ENCODE results near the gene CMTM4. TPM values are rescaled to one million over a fixed set of nuclear protein-coding genes. Genes with fewer than 3 reads are reported as not detected.

Gene CMTM4
- total RNA-seq, 6 experiments from 2014 or later: 5.1 to 14.8 (median 8.0) TPM

DNA sequence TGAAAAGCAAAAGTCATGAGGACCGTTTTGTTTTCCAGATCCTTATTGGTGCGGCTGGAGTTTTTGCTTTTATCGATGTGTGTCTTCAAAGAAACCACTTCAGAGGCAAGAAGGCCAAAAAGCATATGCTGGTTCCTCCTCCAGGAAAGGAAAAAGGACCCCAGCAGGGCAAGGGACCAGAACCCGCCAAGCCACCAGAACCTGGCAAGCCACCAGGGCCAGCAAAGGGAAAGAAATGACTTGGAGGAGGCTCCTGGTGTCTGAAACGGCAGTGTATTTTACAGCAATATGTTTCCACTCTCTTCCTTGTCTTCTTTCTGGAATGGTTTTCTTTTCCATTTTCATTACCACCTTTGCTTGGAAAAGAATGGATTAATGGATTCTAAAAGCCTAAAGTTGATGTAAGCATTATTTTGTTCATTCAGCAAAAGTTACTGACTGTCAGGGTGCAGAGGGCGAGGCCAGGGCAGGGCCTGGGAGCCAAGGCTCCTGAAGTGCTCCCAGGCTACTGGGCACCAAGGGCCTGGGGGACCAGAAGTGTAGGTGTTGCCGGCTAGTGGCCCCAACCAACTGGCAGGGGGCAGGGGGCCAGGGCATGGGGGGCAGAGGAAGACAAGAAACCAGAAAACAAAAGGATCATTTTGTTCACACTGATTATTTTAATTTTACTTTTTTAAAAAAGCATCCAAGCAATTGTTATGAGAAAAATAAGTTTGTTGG lies 108.5 kb downstream of the CMTM4 start:
- Histone ChIP-seq H3K27ac (no peak overlapping the region), H3K4me3 (no peak overlapping the region), H3K9me3 (no peaks in the 10 kb centered on the region), H3K4me1 (no peaks in the 10 kb centered on the region), H3K36me3 (no peaks in the 10 kb centered on the region), H3K27me3 (no peaks in the 10 kb centered on the region)
- intact Hi-C loops (cut with DNase I): no loop called here
- TF ChIP-seq POLR2A (IDR thresholded peaks at IDR 0.05): no peak
- TF ChIP-seq, protein P1, sequence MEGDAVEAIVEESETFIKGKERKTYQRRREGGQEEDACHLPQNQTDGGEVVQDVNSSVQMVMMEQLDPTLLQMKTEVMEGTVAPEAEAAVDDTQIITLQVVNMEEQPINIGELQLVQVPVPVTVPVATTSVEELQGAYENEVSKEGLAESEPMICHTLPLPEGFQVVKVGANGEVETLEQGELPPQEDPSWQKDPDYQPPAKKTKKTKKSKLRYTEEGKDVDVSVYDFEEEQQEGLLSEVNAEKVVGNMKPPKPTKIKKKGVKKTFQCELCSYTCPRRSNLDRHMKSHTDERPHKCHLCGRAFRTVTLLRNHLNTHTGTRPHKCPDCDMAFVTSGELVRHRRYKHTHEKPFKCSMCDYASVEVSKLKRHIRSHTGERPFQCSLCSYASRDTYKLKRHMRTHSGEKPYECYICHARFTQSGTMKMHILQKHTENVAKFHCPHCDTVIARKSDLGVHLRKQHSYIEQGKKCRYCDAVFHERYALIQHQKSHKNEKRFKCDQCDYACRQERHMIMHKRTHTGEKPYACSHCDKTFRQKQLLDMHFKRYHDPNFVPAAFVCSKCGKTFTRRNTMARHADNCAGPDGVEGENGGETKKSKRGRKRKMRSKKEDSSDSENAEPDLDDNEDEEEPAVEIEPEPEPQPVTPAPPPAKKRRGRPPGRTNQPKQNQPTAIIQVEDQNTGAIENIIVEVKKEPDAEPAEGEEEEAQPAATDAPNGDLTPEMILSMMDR (IDR thresholded peaks at IDR 0.05): no peak
- 61% methylated on average over 7 of the region's 7 CpGs for WGBS (ENCODE audit: insufficient coverage, low coverage, low lambda C conversion rate, missing lambda C conversion rate)
- DNase-seq (no peak), ATAC-seq (no peak)

DNA sequence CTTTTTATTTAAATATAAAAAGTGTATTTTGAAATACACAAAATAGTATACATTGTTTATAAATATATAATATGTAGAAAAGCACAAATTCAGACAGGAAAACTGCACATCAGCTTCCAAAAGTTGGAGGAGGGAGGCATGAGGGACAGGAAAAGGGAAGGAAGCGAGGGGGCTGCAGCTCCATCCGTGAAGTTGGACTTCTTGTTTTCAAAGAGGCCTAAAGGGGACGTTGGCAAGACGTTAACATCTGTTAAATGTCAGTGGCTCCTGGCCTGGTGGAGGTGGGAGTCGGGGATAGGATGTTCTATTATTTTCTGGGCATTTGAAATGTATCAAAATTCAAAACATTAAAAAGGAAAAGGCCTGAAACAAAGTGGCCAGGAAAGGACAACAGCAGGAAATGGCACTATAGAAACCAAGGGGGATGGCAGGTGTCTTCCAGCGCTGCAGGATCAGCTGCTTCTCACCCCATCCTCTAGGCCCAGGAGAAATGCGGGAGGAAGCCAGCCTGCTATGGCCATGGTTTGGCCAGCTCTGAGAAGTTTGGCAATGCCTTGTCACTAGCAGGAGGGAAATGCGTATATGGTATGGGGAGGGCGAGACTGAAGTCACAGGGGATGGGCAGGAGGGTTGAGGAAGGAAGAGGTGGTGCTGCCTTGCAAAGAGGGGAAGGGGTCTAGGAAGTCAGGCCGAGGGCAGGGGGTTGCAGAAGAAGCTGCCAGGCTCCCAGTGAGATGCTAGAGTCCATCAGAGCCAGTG lies 110.9 kb downstream of the CMTM4 start:
- Histone ChIP-seq H3K4me1 (no peaks in the 10 kb centered on the region), H3K4me3 (no peak overlapping the region), H3K27ac (no peak overlapping the region), H3K9me3 (no peaks in the 10 kb centered on the region), H3K36me3 (no peaks in the 10 kb centered on the region), H3K27me3 (no peaks in the 10 kb centered on the region)
- ATAC-seq (peak; percentile 36 to 62 (median 52)), DNase-seq (no peak)
- intact Hi-C loops (cut with DNase I): no loop called here
- no peak for TF ChIP-seq POLR2A (IDR thresholded peaks at IDR 0.05)
- 54% methylated on average over 10 of the region's 10 CpGs for WGBS (ENCODE audit: insufficient coverage, low coverage, low lambda C conversion rate, missing lambda C conversion rate)

DNA sequence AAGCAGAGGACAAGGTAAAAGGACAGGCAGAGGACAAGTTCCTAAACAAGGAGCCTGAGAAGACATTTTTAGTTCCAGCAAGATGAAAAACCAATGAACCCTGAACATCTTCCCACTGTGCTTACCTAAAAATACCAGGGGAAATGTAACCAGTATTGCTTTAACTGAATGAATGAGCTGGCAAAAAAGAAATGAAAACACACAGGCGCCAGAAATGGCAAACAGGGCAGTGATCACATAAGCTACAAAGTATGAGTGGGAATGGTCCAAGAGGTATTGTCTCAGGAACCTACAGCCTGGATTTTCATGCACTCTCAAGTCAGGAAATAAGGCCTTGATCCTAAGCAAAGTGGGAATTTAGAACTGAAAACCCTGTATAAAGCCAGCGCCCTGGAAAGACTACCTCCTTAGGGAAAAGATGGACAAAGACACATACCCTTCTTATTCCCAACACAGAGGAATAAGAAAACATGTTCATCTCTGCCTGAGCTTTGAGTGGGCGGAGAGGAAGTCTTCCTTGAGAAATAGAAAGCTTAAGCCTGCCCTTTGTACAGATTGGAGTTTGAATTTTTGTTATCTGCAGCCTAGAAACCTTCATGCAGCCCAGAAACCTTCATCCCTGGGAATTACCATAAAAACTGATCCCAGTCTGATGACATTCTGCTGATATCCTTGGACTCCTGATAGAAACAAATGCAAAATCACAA lies 115.1 kb downstream of the CMTM4 start:
- H3K4me1 ChIP-seq: peaks cover 0 to 6% (median 0%) of the 10 kb centered on the region in 4 donors
- ATAC-seq (no peak), DNase-seq (no peak)
- no peaks in the 10 kb centered on the region for H3K9me3 ChIP-seq
- no peaks in the 10 kb centered on the region for H3K36me3 ChIP-seq
- intact Hi-C loops (cut with DNase I): no loop called here
- H3K4me3 ChIP-seq: no peak overlapping the region
- no peak for TF ChIP-seq POLR2A (IDR thresholded peaks at IDR 0.05)
- TF ChIP-seq, protein P1 (IDR thresholded peaks at IDR 0.05): no peak
- no peak overlapping the region for H3K27ac ChIP-seq
- H3K27me3 ChIP-seq: peaks cover 0 to 8% of the 10 kb centered on the region in 2 donors
- 83% methylated on average over 3 of the region's 3 CpGs for WGBS (ENCODE audit: insufficient coverage, low coverage, low lambda C conversion rate, missing lambda C conversion rate)

DNA sequence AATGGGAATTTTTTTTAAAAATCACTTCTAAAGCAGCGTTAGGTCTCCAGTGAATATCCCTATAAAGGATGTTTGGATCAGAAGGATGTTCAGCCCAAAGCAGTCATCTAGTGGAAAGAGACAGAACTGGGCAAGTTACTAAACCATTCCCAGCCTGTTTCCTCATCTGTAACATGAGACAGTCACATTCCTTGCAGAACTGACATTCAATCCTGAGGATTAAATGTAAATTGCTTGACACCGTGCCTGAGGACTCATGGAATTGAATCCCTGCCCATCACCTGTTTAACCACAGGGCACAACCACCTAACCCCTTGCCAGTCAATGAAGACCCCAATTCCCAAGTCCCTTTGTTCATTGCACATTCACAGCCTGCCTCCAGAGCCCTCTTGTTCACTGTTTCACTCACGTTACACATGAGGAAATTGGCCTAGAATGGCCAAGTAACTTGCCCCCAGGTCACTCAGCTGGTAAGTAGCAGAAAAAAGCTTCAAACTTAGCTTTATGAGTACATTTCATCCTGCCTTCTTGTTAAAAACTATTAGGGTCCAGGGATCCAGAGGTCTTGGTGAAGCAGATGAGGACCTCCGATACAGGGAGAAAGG lies 115.8 kb downstream of the CMTM4 start:
- DNase-seq: no peak
- 96% methylated on average over 4 of the region's 4 CpGs for whole genome bisulfite sequencing (ENCODE audit: insufficient coverage, low coverage, low lambda C conversion rate, missing lambda C conversion rate)
- H3K36me3 ChIP-seq: no peaks in the 10 kb centered on the region
- no peak for ATAC-seq
- H3K4me3 ChIP-seq: no peak overlapping the region
- H3K27me3 ChIP-seq: peaks cover 0 to 8% of the 10 kb centered on the region in 2 donors
- no peaks in the 10 kb centered on the region for H3K9me3 ChIP-seq
- intact Hi-C loops (cut with DNase I): no loop called here
- TF ChIP-seq, protein P1 (IDR thresholded peaks at IDR 0.05): no peak
- TF ChIP-seq POLR2A (IDR thresholded peaks at IDR 0.05): no peak
- H3K4me1 ChIP-seq: peaks cover 0 to 6% (median 0%) of the 10 kb centered on the region in 4 donors
- no peak overlapping the region for H3K27ac ChIP-seq
